Measurements from ENCODE around the gene ST7L.

Gene ST7L

DNA sequence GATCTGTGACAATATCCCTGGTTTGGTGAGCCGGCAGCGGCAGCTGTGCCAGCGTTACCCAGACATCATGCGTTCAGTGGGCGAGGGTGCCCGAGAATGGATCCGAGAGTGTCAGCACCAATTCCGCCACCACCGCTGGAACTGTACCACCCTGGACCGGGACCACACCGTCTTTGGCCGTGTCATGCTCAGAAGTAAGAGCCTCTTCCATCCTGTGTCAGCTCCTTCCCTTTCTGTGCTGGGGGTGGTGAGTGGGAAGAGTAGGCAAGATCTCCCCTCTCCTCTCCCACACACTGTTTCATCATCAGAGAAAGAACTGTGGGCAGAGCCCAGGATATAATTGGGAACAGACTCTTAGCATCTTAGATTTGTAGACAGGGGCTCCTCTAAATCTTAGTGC, 104.0 kb downstream of the ST7L start:
- Histone ChIP-seq H3K36me3 (ENCODE audit: control insufficient read depth in 1 of 2, insufficient read depth in 2 of 2, low read length in 2 of 2) (no peaks in the 10 kb centered on the region), H3K27me3 (ENCODE audit: insufficient read depth, low read length) (peaks cover 8% of the 10 kb centered on the region), H3K23ac (ENCODE audit: low read length) (no peak overlapping the region), H3K27ac (ENCODE audit: low read depth, low read length) (no peak overlapping the region), H3K14ac (ENCODE audit: low read length) (no peak overlapping the region), H3K4me1 (ENCODE audit: control insufficient read depth in 1 of 2, insufficient read depth in 2 of 2, low read length in 2 of 2) (peaks cover 12 to 13% of the 10 kb centered on the region in 2 experiments), H2BK5ac (ENCODE audit: low read depth, low read length, poor library complexity) (no peak overlapping the region), H3K18ac (ENCODE audit: low read length) (no peak overlapping the region), H4K12ac (ENCODE audit: low read depth, low read length) (no peak overlapping the region), H3K9ac (ENCODE audit: low read length) (no peak overlapping the region), H3K79me2 (ENCODE audit: control insufficient read depth, insufficient read depth, low read length, poor library complexity) (no peaks in the 10 kb centered on the region), H4K8ac (ENCODE audit: low read depth, low read length) (no peak overlapping the region), H2BK12ac (ENCODE audit: low read length) (no peak overlapping the region), H2AK5ac (ENCODE audit: low read length) (no peak overlapping the region), H2BK120ac (ENCODE audit: insufficient read depth, low read length, poor library complexity) (no peak overlapping the region), H2AFZ (ENCODE audit: insufficient read depth, low read length, poor library complexity) (no peak overlapping the region), H3K4me2 (ENCODE audit: low read length) (no peak overlapping the region), H3K4ac (ENCODE audit: low read depth, low read length) (no peak overlapping the region), H3K79me1 (ENCODE audit: low read length) (no peaks in the 10 kb centered on the region), H4K91ac (ENCODE audit: low read depth, low read length) (no peak overlapping the region), H3K9me3 (ENCODE audit: insufficient read depth, low read depth, low read length) (no peaks in the 10 kb centered on the region), H3K4me3 (ENCODE audit: low read depth, low read length) (no peak overlapping the region)
- WGBS (ENCODE audit: extremely low coverage, insufficient coverage, insufficient read length), result no CpG with 5 or more reads among the region's 12 CpGs
- DNase-seq, result no peak

DNA sequence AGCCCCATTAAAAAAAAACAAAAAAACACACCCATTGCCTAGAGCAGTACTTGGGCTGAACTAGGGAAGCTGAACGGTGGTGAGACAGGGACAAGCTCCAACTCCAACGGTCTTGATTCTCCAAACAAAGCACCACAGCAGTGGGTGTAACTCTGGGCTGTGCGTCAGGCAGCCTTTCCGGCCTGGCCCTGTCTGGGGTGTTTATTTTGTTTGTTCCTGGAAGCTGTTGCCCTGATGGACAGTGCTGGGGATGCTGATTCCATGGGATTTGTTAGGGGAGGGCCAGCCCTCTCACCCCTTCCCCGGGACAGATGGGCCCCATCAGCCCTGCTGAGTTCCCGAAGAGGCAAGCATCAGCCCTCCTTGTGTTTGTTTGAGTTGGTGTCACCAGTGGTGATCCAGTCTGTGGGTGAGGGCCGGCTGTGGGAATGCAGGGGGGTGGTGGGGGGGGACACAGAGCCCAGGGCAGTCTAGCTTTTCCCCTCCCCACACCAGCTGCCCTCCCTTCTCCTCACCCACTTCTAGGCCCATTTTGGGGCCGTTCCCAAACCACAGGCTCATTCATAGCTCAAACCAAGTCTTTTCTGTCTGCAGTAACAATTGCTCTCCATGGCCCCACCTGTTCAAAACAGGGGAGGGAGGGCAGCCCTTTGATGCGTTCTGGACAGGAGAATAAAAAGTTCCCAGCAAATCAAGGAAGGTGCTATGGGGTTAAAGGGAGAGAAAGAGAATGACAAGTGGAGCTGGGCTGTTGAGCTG, 105.7 kb downstream of the ST7L start:
- H4K8ac ChIP-seq (ENCODE audit: low read depth, low read length), result no peak overlapping the region
- peaks cover 3% of the 10 kb centered on the region for H3K9me3 ChIP-seq (ENCODE audit: insufficient read depth, low read depth, low read length)
- peaks cover 24% of the 10 kb centered on the region for H3K27me3 ChIP-seq (ENCODE audit: insufficient read depth, low read length)
- DNase-seq, result no peak
- no peak overlapping the region for H3K4ac ChIP-seq (ENCODE audit: low read depth, low read length)
- WGBS (ENCODE audit: extremely low coverage, insufficient coverage, insufficient read length), result no CpG with 5 or more reads among the region's 9 CpGs
- H3K4me2 ChIP-seq (ENCODE audit: low read length), result no peak overlapping the region
- no peak overlapping the region for H3K9ac ChIP-seq (ENCODE audit: low read length)
- no peak overlapping the region for H3K4me3 ChIP-seq (ENCODE audit: low read depth, low read length)
- no peak overlapping the region for H3K14ac ChIP-seq (ENCODE audit: low read length)
- no peak overlapping the region for H2BK12ac ChIP-seq (ENCODE audit: low read length)
- no peaks in the 10 kb centered on the region for H3K79me1 ChIP-seq (ENCODE audit: low read length)
- no peak overlapping the region for H3K27ac ChIP-seq (ENCODE audit: low read depth, low read length)
- H4K12ac ChIP-seq (ENCODE audit: low read depth, low read length), result no peak overlapping the region
- no peak overlapping the region for H2BK120ac ChIP-seq (ENCODE audit: insufficient read depth, low read length, poor library complexity)
- no peak overlapping the region for H2AFZ ChIP-seq (ENCODE audit: insufficient read depth, low read length, poor library complexity)
- no peak overlapping the region for H3K18ac ChIP-seq (ENCODE audit: low read length)
- peaks cover 11 to 21% of the 10 kb centered on the region in 2 experiments for H3K4me1 ChIP-seq (ENCODE audit: control insufficient read depth in 1 of 2, insufficient read depth in 2 of 2, low read length in 2 of 2)
- H4K91ac ChIP-seq (ENCODE audit: low read depth, low read length), result no peak overlapping the region
- H2AK5ac ChIP-seq (ENCODE audit: low read length), result no peak overlapping the region
- no peak overlapping the region for H2BK5ac ChIP-seq (ENCODE audit: low read depth, low read length, poor library complexity)
- H3K79me2 ChIP-seq (ENCODE audit: control insufficient read depth, insufficient read depth, low read length, poor library complexity), result no peaks in the 10 kb centered on the region
- no peaks in the 10 kb centered on the region for H3K36me3 ChIP-seq (ENCODE audit: control insufficient read depth in 1 of 2, insufficient read depth in 2 of 2, low read length in 2 of 2)
- H3K23ac ChIP-seq (ENCODE audit: low read length), result no peak overlapping the region

GRCh38 chr1:112511897-112512296, 107.0 kb downstream of the ST7L start:
- no peak overlapping the region for H4K8ac ChIP-seq (ENCODE audit: low read depth, low read length)
- H3K36me3 ChIP-seq (ENCODE audit: control insufficient read depth in 1 of 2, insufficient read depth in 2 of 2, low read length in 2 of 2), result no peaks in the 10 kb centered on the region
- no peak overlapping the region for H3K27ac ChIP-seq (ENCODE audit: low read depth, low read length)
- H3K23ac ChIP-seq (ENCODE audit: low read length), result no peak overlapping the region
- no peak overlapping the region for H2BK12ac ChIP-seq (ENCODE audit: low read length)
- WGBS (ENCODE audit: extremely low coverage, insufficient coverage, insufficient read length), result no CpG with 5 or more reads among the region's 2 CpGs
- no peaks in the 10 kb centered on the region for H3K79me2 ChIP-seq (ENCODE audit: control insufficient read depth, insufficient read depth, low read length, poor library complexity)
- no peak overlapping the region for H4K91ac ChIP-seq (ENCODE audit: low read depth, low read length)
- H4K12ac ChIP-seq (ENCODE audit: low read depth, low read length), result no peak overlapping the region
- no peak overlapping the region for H3K9ac ChIP-seq (ENCODE audit: low read length)
- H3K27me3 ChIP-seq (ENCODE audit: insufficient read depth, low read length), result peaks cover 38% of the 10 kb centered on the region
- H3K14ac ChIP-seq (ENCODE audit: low read length), result no peak overlapping the region
- H3K4me1 ChIP-seq (ENCODE audit: control insufficient read depth in 1 of 2, insufficient read depth in 2 of 2, low read length in 2 of 2), result peaks cover 14 to 27% of the 10 kb centered on the region in 2 experiments
- no peak overlapping the region for H3K4me2 ChIP-seq (ENCODE audit: low read length)
- H3K4ac ChIP-seq (ENCODE audit: low read depth, low read length), result no peak overlapping the region
- H3K18ac ChIP-seq (ENCODE audit: low read length), result no peak overlapping the region
- H3K9me3 ChIP-seq (ENCODE audit: insufficient read depth, low read depth, low read length), result peaks cover 3% of the 10 kb centered on the region
- no peak overlapping the region for H2BK120ac ChIP-seq (ENCODE audit: insufficient read depth, low read length, poor library complexity)
- no peak overlapping the region for H2AK5ac ChIP-seq (ENCODE audit: low read length)
- no peaks in the 10 kb centered on the region for H3K79me1 ChIP-seq (ENCODE audit: low read length)
- H3K4me3 ChIP-seq (ENCODE audit: low read depth, low read length), result no peak overlapping the region
- no peak for DNase-seq
- H2AFZ ChIP-seq (ENCODE audit: insufficient read depth, low read length, poor library complexity), result no peak overlapping the region
- H2BK5ac ChIP-seq (ENCODE audit: low read depth, low read length, poor library complexity), result no peak overlapping the region

- H2AFZ ChIP-seq (ENCODE audit: insufficient read depth, low read length, poor library complexity), result no peak overlapping the region
- H3K4ac ChIP-seq (ENCODE audit: low read depth, low read length), result no peak overlapping the region
- no peak overlapping the region for H3K23ac ChIP-seq (ENCODE audit: low read length)
- no peak overlapping the region for H3K4me3 ChIP-seq (ENCODE audit: low read depth, low read length)
- peaks cover 5 to 20% of the 10 kb centered on the region in 2 experiments for H3K4me1 ChIP-seq (ENCODE audit: control insufficient read depth in 1 of 2, insufficient read depth in 2 of 2, low read length in 2 of 2)
- no peak overlapping the region for H3K18ac ChIP-seq (ENCODE audit: low read length)
- H3K79me2 ChIP-seq (ENCODE audit: control insufficient read depth, insufficient read depth, low read length, poor library complexity), result no peaks in the 10 kb centered on the region
- H3K14ac ChIP-seq (ENCODE audit: low read length), result no peak overlapping the region
- no peak overlapping the region for H4K12ac ChIP-seq (ENCODE audit: low read depth, low read length)
- no peak overlapping the region for H4K91ac ChIP-seq (ENCODE audit: low read depth, low read length)
- no CpG with 5 or more reads among the region's 7 CpGs for WGBS (ENCODE audit: extremely low coverage, insufficient coverage, insufficient read length)
- H2BK12ac ChIP-seq (ENCODE audit: low read length), result no peak overlapping the region
- H3K36me3 ChIP-seq (ENCODE audit: control insufficient read depth in 1 of 2, insufficient read depth in 2 of 2, low read length in 2 of 2), result no peaks in the 10 kb centered on the region
- H2BK5ac ChIP-seq (ENCODE audit: low read depth, low read length, poor library complexity), result no peak overlapping the region
- peak overlapping the region; percentile 23 for H3K4me2 ChIP-seq (ENCODE audit: low read length)
- peaks cover 3% of the 10 kb centered on the region for H3K9me3 ChIP-seq (ENCODE audit: insufficient read depth, low read depth, low read length)
- H3K79me1 ChIP-seq (ENCODE audit: low read length), result no peaks in the 10 kb centered on the region
- no peak overlapping the region for H4K8ac ChIP-seq (ENCODE audit: low read depth, low read length)
- H2AK5ac ChIP-seq (ENCODE audit: low read length), result no peak overlapping the region
- no peak for DNase-seq
- no peak overlapping the region for H3K27ac ChIP-seq (ENCODE audit: low read depth, low read length)
- no peak overlapping the region for H3K9ac ChIP-seq (ENCODE audit: low read length)
- H2BK120ac ChIP-seq (ENCODE audit: insufficient read depth, low read length, poor library complexity), result no peak overlapping the region
- peaks cover 40% of the 10 kb centered on the region for H3K27me3 ChIP-seq (ENCODE audit: insufficient read depth, low read length)
These were observed 108.6 kb downstream of the ST7L start for GRCh38 chr1:112510340-112510739.
